NK-92 treated with Interleukin-12 subunit alpha and Interleukin-12 subunit beta, amount 100 ng/mL, for 24 hours (cell line): Measurements from ENCODE around the gene DGKD.

Source experiments
- DNase-seq: peaks from one replicate; lab custom pipeline; 2025; lab: John Stamatoyannopoulos, UW

Gene DGKD

GRCh38 chr2:233462202-233462785, 108.0 kb downstream of the DGKD start:
- no peak for DNase-seq

- DNase-seq: no peak
Observed at GRCh38 chr2:233462826-233463470, 108.7 kb downstream of the DGKD start.

- DNase-seq: no peak
Observed at GRCh38 chr2:233463586-233463985, 109.3 kb downstream of the DGKD start.

GRCh38 chr2:233464056-233464455, 109.8 kb downstream of the DGKD start:
- no peak for DNase-seq

- DNase-seq: no peak
Observed at GRCh38 chr2:233464531-233465240, 110.4 kb downstream of the DGKD start.

GRCh38 chr2:233466991-233467603, 112.8 kb downstream of the DGKD start:
- DNase-seq: no peak

DNA sequence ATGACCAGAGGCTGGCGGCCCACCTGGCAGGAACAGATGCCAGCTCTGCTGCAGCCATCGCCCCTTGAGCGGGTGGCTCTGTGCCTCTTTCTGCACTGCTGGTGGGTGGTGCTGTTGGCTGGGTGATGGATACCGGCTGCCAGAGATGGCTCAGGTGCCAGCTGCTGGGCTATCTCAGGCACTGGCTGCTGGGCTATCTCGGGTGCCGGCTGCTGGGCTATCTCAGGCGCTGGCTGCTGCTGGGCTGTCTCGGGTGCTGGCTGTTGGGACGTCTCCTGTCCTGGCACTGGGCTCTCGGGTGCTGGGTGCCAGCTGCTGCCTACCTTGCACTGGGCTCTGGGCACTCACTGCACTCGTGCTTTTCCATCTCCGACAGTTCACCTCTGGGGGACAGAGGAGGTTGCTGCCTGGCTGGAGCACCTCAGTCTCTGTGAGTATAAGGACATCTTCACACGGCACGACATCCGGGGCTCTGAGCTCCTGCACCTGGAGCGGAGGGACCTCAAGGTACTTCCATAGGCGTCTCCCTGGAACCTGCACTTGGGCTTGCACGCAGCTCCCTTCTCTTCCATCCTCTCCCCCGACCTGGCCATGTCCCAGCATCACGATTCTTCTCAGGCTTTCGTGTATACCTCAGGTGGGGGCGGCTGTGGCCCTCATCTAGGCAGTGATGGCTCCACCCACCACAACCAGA, 113.9 kb downstream of the DGKD start:
- DNase-seq: no peak

GRCh38 chr2:233468741-233469110, 114.4 kb downstream of the DGKD start:
- no peak for DNase-seq

GRCh38 chr2:233469261-233470010, 115.1 kb downstream of the DGKD start:
- no peak for DNase-seq

- DNase-seq: no peak
Observed at GRCh38 chr2:233470011-233470687, 115.9 kb downstream of the DGKD start.

DNA sequence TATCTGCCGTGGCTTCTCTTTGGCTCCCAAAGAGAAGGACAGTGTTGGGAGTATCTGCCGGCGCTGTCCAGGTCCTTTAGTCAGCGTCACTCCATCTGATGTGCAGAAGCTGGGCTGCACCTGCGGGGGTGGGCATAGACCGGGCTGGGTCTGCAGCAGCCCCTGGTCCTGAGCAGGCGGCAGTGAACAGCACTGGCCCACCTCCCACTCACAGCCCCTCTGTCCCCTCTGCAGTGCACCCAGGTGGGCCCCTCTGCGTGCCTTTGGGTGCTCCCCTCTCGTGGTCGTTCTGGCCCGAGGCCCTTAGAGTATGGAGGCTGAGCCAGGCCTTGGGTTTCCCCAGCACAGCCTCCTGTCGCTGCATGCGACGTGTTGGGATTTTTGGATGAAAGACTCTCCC, 116.5 kb downstream of the DGKD start:
- no peak for DNase-seq

GRCh38 chr2:233471291-233472035, 117.2 kb downstream of the DGKD start:
- DNase-seq: no peak

- no peak for DNase-seq
Observed at GRCh38 chr2:233473386-233473791, 119.1 kb downstream of the DGKD start.

GRCh38 chr2:233473878-233474277, 119.6 kb downstream of the DGKD start:
- DNase-seq: no peak

GRCh38 chr2:233474308-233475160, 120.2 kb downstream of the DGKD start:
- DNase-seq: no peak

DNA sequence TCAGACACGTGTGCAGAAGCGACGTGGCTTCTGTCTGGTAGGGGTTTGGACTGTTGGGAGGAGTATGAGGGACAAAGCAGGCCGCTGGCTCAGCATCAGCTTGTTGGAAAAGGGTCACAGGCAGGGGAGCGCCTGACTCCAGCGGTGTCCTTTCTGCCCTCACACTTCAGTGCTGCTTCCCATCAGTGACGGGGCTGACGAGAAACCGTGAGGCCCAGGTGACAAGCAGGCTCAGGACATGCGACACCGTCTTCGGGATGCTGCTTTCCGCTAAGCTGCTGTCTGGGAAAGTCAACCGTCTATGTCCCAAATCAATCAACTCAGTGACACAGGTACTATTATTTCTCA, 121.7 kb downstream of the DGKD start:
- DNase-seq: no peak

- no peak for DNase-seq
Observed at GRCh38 chr2:233476651-233477547, 122.6 kb downstream of the DGKD start.
